SK-N-MC (cell line): ENCODE results near the gene OVOL2.

Source experiments
- EZH2 ChIP-seq: fragments of 200-600 bp; sonication (generic); IDR thresholded peaks from one replicate; pipeline ENCODE4 v1.6.1; 2017; ENCODE audit warnings: antibody characterized with exemption
- FOXP2 ChIP-seq: optimal IDR thresholded peaks from 2 replicates; pipeline ENCODE3; 2011; ENCODE audit warnings: mild to moderate bottlenecking, moderate library complexity; ENCODE audit not compliant: insufficient read depth; ENCODE audit errors: extremely low read length, control extremely low read depth
- POLR2AphosphoS5 ChIP-seq: IDR thresholded peaks from 2 replicates; pipeline ENCODE4 v1.6.1; 2012; ENCODE audit warnings: mild to moderate bottlenecking, low read depth, low read length, borderline replicate concordance

- TF ChIP-seq FOXP2 = no peak
- TF ChIP-seq EZH2 = no peak
- TF ChIP-seq POLR2AphosphoS5 = no peak
Measured at GRCh38 chr20:18006684-18007083, 51.0 kb downstream of the OVOL2 start.
